ENCODE measurements around the gene MOB1A. TPM values are rescaled to one million over a fixed set of nuclear protein-coding genes. Genes with fewer than 3 reads are reported as not detected.

MOB1A gene
- total and polyA plus RNA-seq, 7 donors = 13.6 to 71.2 (median 28.8) TPM

GRCh38 chr2:74197049-74197448 lies 18.4 kb upstream of the MOB1A start:
- no peak overlapping the region for H3K4me3 ChIP-seq
- peaks cover 19% of the 10 kb centered on the region for H3K4me1 ChIP-seq
- no peaks in the 10 kb centered on the region for H3K9me3 ChIP-seq
- intact Hi-C loops (cut with DNase I) = no loop called here
- ATAC-seq (no peak), DNase-seq (no peak)
- 79 to 81% (median 80%) methylated on average over 4 of the region's 4 CpGs for WGBS, 3 donors
- no peaks in the 10 kb centered on the region for H3K27me3 ChIP-seq (ENCODE audit: insufficient read depth in 3 of 3, low read length in 2 of 3)
- no peak overlapping the region for H3K27ac ChIP-seq
- no peaks in the 10 kb centered on the region for H3K36me3 ChIP-seq (ENCODE audit: insufficient read depth in 1 of 2, low read depth in 1 of 2)
- TF ChIP-seq CTCF (IDR thresholded peaks at IDR 0.05) = no peak

GRCh38 chr2:74194799-74195198 lies 16.1 kb upstream of the MOB1A start:
- 92 to 100% (median 96%) methylated on average over 1 of the region's 1 CpG for WGBS, 3 donors
- no peaks in the 10 kb centered on the region for H3K27me3 ChIP-seq (ENCODE audit: insufficient read depth in 3 of 3, low read length in 2 of 3)
- no peak overlapping the region for H3K4me3 ChIP-seq
- intact Hi-C loops (cut with DNase I) = no loop called here
- H3K36me3 ChIP-seq (ENCODE audit: insufficient read depth in 1 of 2, low read depth in 1 of 2) = no peaks in the 10 kb centered on the region
- no peaks in the 10 kb centered on the region for H3K9me3 ChIP-seq
- H3K27ac ChIP-seq = no peak overlapping the region
- ATAC-seq (no peak), DNase-seq (no peak)
- peaks cover 6% of the 10 kb centered on the region for H3K4me1 ChIP-seq
- no peak for TF ChIP-seq CTCF (IDR thresholded peaks at IDR 0.05)

- intact Hi-C loops (cut with DNase I) = no loop called here
- H3K27me3 ChIP-seq (ENCODE audit: insufficient read depth in 3 of 3, low read length in 2 of 3) = no peaks in the 10 kb centered on the region
- peaks cover 15% of the 10 kb centered on the region for H3K4me1 ChIP-seq
- ATAC-seq (no peak), DNase-seq (no peak)
- no peak overlapping the region for H3K27ac ChIP-seq
- no peaks in the 10 kb centered on the region for H3K9me3 ChIP-seq
- 69 to 80% (median 78%) methylated on average over 6 of the region's 6 CpGs for WGBS, 3 donors
- no peaks in the 10 kb centered on the region for H3K36me3 ChIP-seq (ENCODE audit: insufficient read depth in 1 of 2, low read depth in 1 of 2)
- no peak overlapping the region for H3K4me3 ChIP-seq
- no peak for TF ChIP-seq CTCF (IDR thresholded peaks at IDR 0.05)
These were observed 13.1 kb upstream of the MOB1A start for GRCh38 chr2:74191596-74192380.

GRCh38 chr2:74188696-74189095 lies 10.0 kb upstream of the MOB1A start:
- Histone ChIP-seq H3K9me3 (no peaks in the 10 kb centered on the region), H3K36me3 (ENCODE audit: insufficient read depth in 1 of 2, low read depth in 1 of 2) (no peaks in the 10 kb centered on the region), H3K4me3 (no peak overlapping the region), H3K27me3 (ENCODE audit: insufficient read depth in 3 of 3, low read length in 2 of 3) (no peaks in the 10 kb centered on the region), H3K4me1 (peaks cover 15% of the 10 kb centered on the region), H3K27ac (peak overlapping the region; percentile 15)
- TF ChIP-seq CTCF (IDR thresholded peaks at IDR 0.05) = no peak
- ATAC-seq (no peak), DNase-seq (no peak)
- 74 to 89% (median 87%) methylated on average over 3 of the region's 3 CpGs for WGBS, 3 donors
- intact Hi-C loops (cut with DNase I) = no loop called here
